HEK293 (cell line): ENCODE measurements around the gene MOCS3.

Experiments
- CTCF ChIA-PET: fragments of 350-600 bp; formaldehyde crosslinking; extraction: SDS; loops from one replicate; lab custom pipeline; 2021; ENCODE audit warnings: antibody characterized with exemption; lab: Yijun Ruan, JAX
- POLR2A ChIA-PET: fragments of 300-600 bp; formaldehyde crosslinking; extraction: SDS; loops from one replicate; lab custom pipeline; 2020; ENCODE audit warnings: antibody characterized with exemption, inconsistent platforms; lab: Yijun Ruan, JAX
- H3K27ac ChIP-seq: fragments of 200-500 bp; sonication (Bioruptor generic); 2 replicates; pipeline ENCODE4 v1.5.1; 2014; ENCODE audit warnings: low read depth, low read length, control low read depth, inconsistent platforms; ENCODE audit errors: extremely low read depth
- H3K36me3 ChIP-seq, 2 experiments: fragments of 200-500 bp in 1 of 2; sonication (Bioruptor generic) in 1 of 2; 1 replicate in 1 of 2; 2 replicates in 1 of 2; pipeline ENCODE4 v1.5.1; 2014 to 2017; ENCODE audit warnings: inconsistent platforms in 2 of 2, low read length in 2 of 2; ENCODE audit not compliant: control insufficient read depth in 2 of 2, insufficient read depth in 1 of 2
- H3K4me1 ChIP-seq: fragments of 200-500 bp; sonication (Bioruptor generic); 2 replicates; pipeline ENCODE4 v1.5.1; 2014; ENCODE audit warnings: mild to moderate bottlenecking, low read length, inconsistent platforms; ENCODE audit not compliant: control insufficient read depth, insufficient read depth
- H3K4me3 ChIP-seq: 2 replicates; pipeline ENCODE4 v1.5.1; 2011; ENCODE audit warnings: low read depth, mild to moderate bottlenecking, control low read depth, low read length, moderate library complexity
- H3K9me3 ChIP-seq: fragments of 200-500 bp; sonication (Bioruptor generic); 2 replicates; pipeline ENCODE4 v1.5.1; 2014; ENCODE audit warnings: low read depth, low read length, inconsistent platforms; ENCODE audit not compliant: control insufficient read depth, insufficient read depth
- KLF16 ChIP-seq: fragments of 450-650 bp; formaldehyde crosslinking; IDR thresholded peaks from 2 replicates; pipeline ENCODE4 v1.5.1; 2017; ENCODE audit warnings: missing biosample characterization, missing genetic modification characterization
- KLF7 ChIP-seq: fragments of 450-650 bp; formaldehyde crosslinking; IDR thresholded peaks from 2 replicates; pipeline ENCODE4 v1.5.1; 2016; ENCODE audit warnings: missing biosample characterization, missing genetic modification characterization, borderline replicate concordance
- KLF8 ChIP-seq: fragments of 450-650 bp; formaldehyde crosslinking; IDR thresholded peaks from 2 replicates; pipeline ENCODE4 v1.5.1; 2016; ENCODE audit warnings: missing biosample characterization, missing genetic modification characterization
- KLF9 ChIP-seq: fragments of 450-650 bp; formaldehyde crosslinking; IDR thresholded peaks from 2 replicates; pipeline ENCODE4 v1.5.1; 2016; ENCODE audit warnings: missing biosample characterization, missing genetic modification characterization, low read depth
- OSR2 ChIP-seq: fragments of 450-650 bp; formaldehyde crosslinking; IDR thresholded peaks from 2 replicates; pipeline ENCODE4 v1.5.1; 2016; ENCODE audit warnings: missing biosample characterization, missing genetic modification characterization
- SCRT1 ChIP-seq: fragments of 450-650 bp; formaldehyde crosslinking; IDR thresholded peaks from 2 replicates; pipeline ENCODE4 v1.5.1; 2016; ENCODE audit warnings: missing biosample characterization, missing genetic modification characterization, borderline replicate concordance
- SCRT2 ChIP-seq: fragments of 450-650 bp; formaldehyde crosslinking; IDR thresholded peaks from 2 replicates; pipeline ENCODE4 v1.5.1; 2016; ENCODE audit warnings: missing biosample characterization, missing genetic modification characterization
- SP3 ChIP-seq: fragments of 450-650 bp; formaldehyde crosslinking; IDR thresholded peaks from 2 replicates; pipeline ENCODE4 v1.5.1; 2016; ENCODE audit warnings: missing biosample characterization, missing genetic modification characterization
- YY2 ChIP-seq: fragments of 450-650 bp; formaldehyde crosslinking; IDR thresholded peaks from 2 replicates; pipeline ENCODE4 v1.5.1; 2016; ENCODE audit warnings: missing biosample characterization, missing genetic modification characterization
- ZBTB44 ChIP-seq: fragments of 450-650 bp; IDR thresholded peaks from 2 replicates; pipeline ENCODE4 v1.5.1; 2018; ENCODE audit warnings: missing biosample characterization, mild to moderate bottlenecking, missing genetic modification characterization
- ZBTB8A ChIP-seq: fragments of 450-650 bp; formaldehyde crosslinking; IDR thresholded peaks from 2 replicates; pipeline ENCODE4 v1.5.1; 2016; ENCODE audit warnings: missing biosample characterization, missing genetic modification characterization
- ZFHX2 ChIP-seq: fragments of 450-650 bp; formaldehyde crosslinking; conservative IDR thresholded peaks from 2 replicates; pipeline ENCODE4 v1.5.1; 2016; ENCODE audit warnings: missing biosample characterization, missing genetic modification characterization
- ZFP37 ChIP-seq: fragments of 450-650 bp; formaldehyde crosslinking; IDR thresholded peaks from 2 replicates; pipeline ENCODE4 v1.5.1; 2016; ENCODE audit warnings: missing biosample characterization, missing genetic modification characterization
- ZNF155 ChIP-seq: fragments of 450-650 bp; formaldehyde crosslinking; IDR thresholded peaks from 2 replicates; pipeline ENCODE4 v1.5.1; 2016; ENCODE audit warnings: missing biosample characterization, missing genetic modification characterization
- ZNF174 ChIP-seq: fragments of 450-650 bp; formaldehyde crosslinking; IDR thresholded peaks from 2 replicates; pipeline ENCODE4 v1.5.0; 2017; ENCODE audit warnings: missing biosample characterization, mild to moderate bottlenecking, missing genetic modification characterization
- ZNF221 ChIP-seq: fragments of 450-650 bp; formaldehyde crosslinking; IDR thresholded peaks from 2 replicates; pipeline ENCODE4 v1.5.1; 2017; ENCODE audit warnings: missing biosample characterization, missing genetic modification characterization, borderline replicate concordance
- ZNF266 ChIP-seq: fragments of 450-650 bp; formaldehyde crosslinking; IDR thresholded peaks from 2 replicates; pipeline ENCODE4 v1.5.1; 2016; ENCODE audit warnings: missing biosample characterization, missing genetic modification characterization, low read depth
- ZNF391 ChIP-seq: fragments of 450-650 bp; formaldehyde crosslinking; IDR thresholded peaks from 2 replicates; pipeline ENCODE4 v1.5.1; 2016; ENCODE audit warnings: low read depth, missing biosample characterization, missing genetic modification characterization, borderline replicate concordance
- ZNF394 ChIP-seq: fragments of 450-650 bp; formaldehyde crosslinking; IDR thresholded peaks from 2 replicates; pipeline ENCODE4 v1.5.1; 2016; ENCODE audit warnings: missing biosample characterization, missing genetic modification characterization, mild to moderate bottlenecking, moderate library complexity, borderline replicate concordance
- ZNF433 ChIP-seq: fragments of 450-650 bp; formaldehyde crosslinking; IDR thresholded peaks from 2 replicates; pipeline ENCODE4 v1.5.1; 2016; ENCODE audit warnings: missing biosample characterization, missing genetic modification characterization, low read depth
- ZNF585B ChIP-seq: fragments of 450-650 bp; formaldehyde crosslinking; IDR thresholded peaks from 2 replicates; pipeline ENCODE4 v1.5.1; 2016; ENCODE audit warnings: missing biosample characterization, missing genetic modification characterization
- ZNF623 ChIP-seq: fragments of 450-650 bp; formaldehyde crosslinking; IDR thresholded peaks from 2 replicates; pipeline ENCODE4 v1.5.1; 2016; ENCODE audit warnings: missing biosample characterization, missing genetic modification characterization
- ZNF626 ChIP-seq: fragments of 450-650 bp; sonication (Bioruptor Pico); formaldehyde crosslinking; IDR thresholded peaks from 2 replicates; pipeline ENCODE4 v1.5.1; 2018; ENCODE audit warnings: missing biosample characterization, missing genetic modification characterization, inconsistent platforms
- ZNF776 ChIP-seq: fragments of 450-650 bp; formaldehyde crosslinking; IDR thresholded peaks from 2 replicates; pipeline ENCODE4 v1.5.0; 2017; ENCODE audit warnings: missing biosample characterization, missing genetic modification characterization, borderline replicate concordance
- ZSCAN30 ChIP-seq: fragments of 450-650 bp; IDR thresholded peaks from 2 replicates; pipeline ENCODE4 v1.5.1; 2018; ENCODE audit warnings: missing biosample characterization, mild to moderate bottlenecking, missing genetic modification characterization, moderate library complexity
- TF ChIP-seq, protein P1 (sequence below): fragments of 450-650 bp; formaldehyde crosslinking; IDR thresholded peaks from 2 replicates; pipeline ENCODE4 v1.5.1; 2016; ENCODE audit warnings: missing biosample characterization, missing genetic modification characterization
- TF ChIP-seq, protein P2 (sequence below): fragments of 450-650 bp; formaldehyde crosslinking; IDR thresholded peaks from 2 replicates; pipeline ENCODE4 v1.5.1; 2016; ENCODE audit warnings: missing biosample characterization, missing genetic modification characterization

Gene MOCS3

GRCh38 chr20:50957798-50958614 lies 612 bp upstream of the MOCS3 start, which contains the start of gene DPM1 (continued):
- TF ChIP-seq ZNF155 (tag by site-specific recombination) = no peak
- TF ChIP-seq, protein P1, sequence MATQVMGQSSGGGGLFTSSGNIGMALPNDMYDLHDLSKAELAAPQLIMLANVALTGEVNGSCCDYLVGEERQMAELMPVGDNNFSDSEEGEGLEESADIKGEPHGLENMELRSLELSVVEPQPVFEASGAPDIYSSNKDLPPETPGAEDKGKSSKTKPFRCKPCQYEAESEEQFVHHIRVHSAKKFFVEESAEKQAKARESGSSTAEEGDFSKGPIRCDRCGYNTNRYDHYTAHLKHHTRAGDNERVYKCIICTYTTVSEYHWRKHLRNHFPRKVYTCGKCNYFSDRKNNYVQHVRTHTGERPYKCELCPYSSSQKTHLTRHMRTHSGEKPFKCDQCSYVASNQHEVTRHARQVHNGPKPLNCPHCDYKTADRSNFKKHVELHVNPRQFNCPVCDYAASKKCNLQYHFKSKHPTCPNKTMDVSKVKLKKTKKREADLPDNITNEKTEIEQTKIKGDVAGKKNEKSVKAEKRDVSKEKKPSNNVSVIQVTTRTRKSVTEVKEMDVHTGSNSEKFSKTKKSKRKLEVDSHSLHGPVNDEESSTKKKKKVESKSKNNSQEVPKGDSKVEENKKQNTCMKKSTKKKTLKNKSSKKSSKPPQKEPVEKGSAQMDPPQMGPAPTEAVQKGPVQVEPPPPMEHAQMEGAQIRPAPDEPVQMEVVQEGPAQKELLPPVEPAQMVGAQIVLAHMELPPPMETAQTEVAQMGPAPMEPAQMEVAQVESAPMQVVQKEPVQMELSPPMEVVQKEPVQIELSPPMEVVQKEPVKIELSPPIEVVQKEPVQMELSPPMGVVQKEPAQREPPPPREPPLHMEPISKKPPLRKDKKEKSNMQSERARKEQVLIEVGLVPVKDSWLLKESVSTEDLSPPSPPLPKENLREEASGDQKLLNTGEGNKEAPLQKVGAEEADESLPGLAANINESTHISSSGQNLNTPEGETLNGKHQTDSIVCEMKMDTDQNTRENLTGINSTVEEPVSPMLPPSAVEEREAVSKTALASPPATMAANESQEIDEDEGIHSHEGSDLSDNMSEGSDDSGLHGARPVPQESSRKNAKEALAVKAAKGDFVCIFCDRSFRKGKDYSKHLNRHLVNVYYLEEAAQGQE (tag by site-specific recombination) = peak; percentile 77
- peak; percentile 69 for TF ChIP-seq KLF16 (tag by site-specific recombination)
- peak; percentile 85 for TF ChIP-seq ZFP37 (tag by site-specific recombination)
- TF ChIP-seq ZNF585B (tag by site-specific recombination) = no peak
- TF ChIP-seq ZSCAN30 = no peak
- TF ChIP-seq ZNF266 (tag by site-specific recombination) = no peak
- peak; percentile 53; the same call in 1 of the 2 replicates for TF ChIP-seq SP3
- no peak; the same call in 1 of the 2 replicates for TF ChIP-seq KLF7 (tag by site-specific recombination)
- 0 out of 2 replicates have a peak, but pooled peaks have one; percentile 35 for TF ChIP-seq ZNF394

- TF ChIP-seq SCRT1 (tag by site-specific recombination) = peak; percentile 74; the same call in 1 of the 2 replicates
- TF ChIP-seq SCRT2 (tag by site-specific recombination) = peak; percentile 97
- TF ChIP-seq ZBTB44 (tag by site-specific recombination) = no peak
- ChIA-PET POLR2A (no interaction called here), CTCF (no interaction called here)
- Histone ChIP-seq H3K4me1 (peaks cover 2% of the 10 kb centered on the region; the same call in 1 of the 2 replicates), H3K27ac (no peak overlapping the region), H3K9me3 (no peaks in the 10 kb centered on the region), H3K4me3 (peak overlapping the region; percentile 100), H3K36me3 (peaks cover 4 to 26% of the 10 kb centered on the region in 2 experiments; a peak in 2 of 3 replicates)
These were observed 1.0 kb downstream of the MOCS3 start for GRCh38 chr20:50959543-50960126.

DNA sequence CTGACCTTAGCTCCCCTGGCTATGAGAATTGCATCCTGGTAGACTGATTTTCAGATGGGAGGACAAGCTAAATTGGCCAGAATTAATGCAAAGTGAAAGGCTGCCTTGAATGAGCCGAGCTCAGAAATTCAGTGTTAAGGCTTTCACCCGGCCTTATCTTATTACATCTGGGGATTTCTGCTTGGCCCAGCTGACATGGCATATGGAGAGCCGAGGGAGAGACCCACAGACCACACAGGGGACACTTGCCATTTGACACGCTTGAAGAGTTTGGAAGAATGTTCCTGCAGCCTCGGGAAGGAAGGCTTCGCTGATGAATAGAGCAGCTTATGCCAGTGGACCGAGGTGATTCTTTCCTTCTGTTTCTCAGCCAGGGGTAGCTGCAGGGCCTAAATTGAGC lies 9.0 kb downstream of the MOCS3 start:
- no peak overlapping the region for H3K4me3 ChIP-seq
- CTCF ChIA-PET = interaction anchor here (2.5 kb wide), 1 partner anchor 14 kb away, joined by 12 read pairs; no protein-coding TSS in a partner anchor
- no peak overlapping the region for H3K27ac ChIP-seq
- POLR2A ChIA-PET = no interaction called here
- H3K4me1 ChIP-seq = no peaks in the 10 kb centered on the region
- H3K9me3 ChIP-seq = no peaks in the 10 kb centered on the region
- no peaks in the 10 kb centered on the region for H3K36me3 ChIP-seq
- TF ChIP-seq KLF16 (tag by site-specific recombination) (no peak), OSR2 (no peak), ZBTB8A (no peak), ZNF221 (tag by site-specific recombination) (no peak), ZNF391 (tag by site-specific recombination) (no peak), ZNF623 (no peak), ZFHX2 (tag by site-specific recombination) (no peak), SCRT2 (tag by site-specific recombination) (no peak), ZNF776 (tag by site-specific recombination) (no peak), YY2 (no peak), KLF8 (tag by site-specific recombination) (no peak), ZNF433 (tag by site-specific recombination) (no peak), ZNF626 (no peak), ZNF174 (no peak), KLF9 (no peak)
- TF ChIP-seq, protein P2, sequence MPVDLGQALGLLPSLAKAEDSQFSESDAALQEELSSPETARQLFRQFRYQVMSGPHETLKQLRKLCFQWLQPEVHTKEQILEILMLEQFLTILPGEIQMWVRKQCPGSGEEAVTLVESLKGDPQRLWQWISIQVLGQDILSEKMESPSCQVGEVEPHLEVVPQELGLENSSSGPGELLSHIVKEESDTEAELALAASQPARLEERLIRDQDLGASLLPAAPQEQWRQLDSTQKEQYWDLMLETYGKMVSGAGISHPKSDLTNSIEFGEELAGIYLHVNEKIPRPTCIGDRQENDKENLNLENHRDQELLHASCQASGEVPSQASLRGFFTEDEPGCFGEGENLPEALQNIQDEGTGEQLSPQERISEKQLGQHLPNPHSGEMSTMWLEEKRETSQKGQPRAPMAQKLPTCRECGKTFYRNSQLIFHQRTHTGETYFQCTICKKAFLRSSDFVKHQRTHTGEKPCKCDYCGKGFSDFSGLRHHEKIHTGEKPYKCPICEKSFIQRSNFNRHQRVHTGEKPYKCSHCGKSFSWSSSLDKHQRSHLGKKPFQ (tag by site-specific recombination) = no peak
